ENCODE data around the gene WIPF3.

- TF ChIP-seq CTCF (IDR thresholded peaks at IDR 0.05; ENCODE audit: low read depth, low read length, missing input control) (no peak), REST (IDR thresholded peaks at IDR 0.05) (no peak), YY1 (IDR thresholded peaks at IDR 0.05) (no peak), RXRA (IDR thresholded peaks at IDR 0.05) (no peak), GABPA (IDR thresholded peaks at IDR 0.05 in 1 of 2, conservative IDR thresholded peaks at IDR 0.05 in 1 of 2) (no peak), TAF1 (conservative IDR thresholded peaks at IDR 0.05) (no peak), JUND (IDR thresholded peaks at IDR 0.05) (no peak), MAX (IDR thresholded peaks at IDR 0.05) (no peak), HNF4G (IDR thresholded peaks at IDR 0.05) (no peak), FOXA1 (IDR thresholded peaks at IDR 0.05) (no peak), SP1 (IDR thresholded peaks at IDR 0.05) (no peak), RAD21 (IDR thresholded peaks at IDR 0.05) (no peak), NR2F2 (IDR thresholded peaks at IDR 0.05) (no peak), ZBTB33 (IDR thresholded peaks at IDR 0.05) (no peak)
Measured at GRCh38 chr7:29779017-29779416, 27.3 kb upstream of the WIPF3 start.

All from liver (tissue), 3 donors.